ENCODE data around the gene TXNL4A. TPM values are rescaled to one million over a fixed set of nuclear protein-coding genes. Genes with fewer than 3 reads are reported as not detected.

TXNL4A gene
- total RNA-seq, 2 donors from 2014 or later: 117 to 138 TPM

- Histone ChIP-seq H3K9me3 (ENCODE audit: control insufficient read depth, low read length) (peaks cover 32% of the 10 kb centered on the region), H3K4me1 (ENCODE audit: control insufficient read depth, insufficient read depth, low read length) (no peaks in the 10 kb centered on the region), H3K36me3 (ENCODE audit: control insufficient read depth, insufficient read depth, low read length) (peaks cover 43% of the 10 kb centered on the region), H3K27me3 (ENCODE audit: control insufficient read depth, insufficient read depth, low read length, poor library complexity, severe bottlenecking) (no peaks in the 10 kb centered on the region), H3K27ac (ENCODE audit: low read depth, low read length) (no peak overlapping the region), H3K9ac (ENCODE audit: extremely low read depth, low read length, poor library complexity, severe bottlenecking) (no peak overlapping the region), H3K4me3 (ENCODE audit: low read length) (no peak overlapping the region)
- Mint-ChIP-seq H3K9me3 (peaks cover 22% of the 10 kb centered on the region), H3K27ac (no peak overlapping the region), H3K4me1 (peaks cover 16% of the 10 kb centered on the region), H3K36me3 (ENCODE audit: low read depth) (peaks cover 72% of the 10 kb centered on the region), H3K27me3 (ENCODE audit: insufficient read depth) (peaks cover 2% of the 10 kb centered on the region), H3K4me3 (no peak overlapping the region)
- 83 to 96% methylated on average over 1 to 12 of the region's 12 CpGs for WGBS, 2 experiments (ENCODE audit: insufficient coverage in 1 of 2, insufficient read length in 1 of 2)
- peak; percentile 23 for DNase-seq
- no peak for TF ChIP-seq CTCF (conservative IDR thresholded peaks at IDR 0.05)
These were observed 51.7 kb downstream of the TXNL4A start for GRCh38 chr18:79936641-79937040.

- Histone ChIP-seq H3K27me3 (ENCODE audit: control insufficient read depth, insufficient read depth, low read length, poor library complexity, severe bottlenecking) (no peaks in the 10 kb centered on the region), H3K4me3 (ENCODE audit: low read length) (no peak overlapping the region), H3K9ac (ENCODE audit: extremely low read depth, low read length, poor library complexity, severe bottlenecking) (no peak overlapping the region), H3K4me1 (ENCODE audit: control insufficient read depth, insufficient read depth, low read length) (no peaks in the 10 kb centered on the region), H3K27ac (ENCODE audit: low read depth, low read length) (no peak overlapping the region), H3K9me3 (ENCODE audit: control insufficient read depth, low read length) (peaks cover 39% of the 10 kb centered on the region), H3K36me3 (ENCODE audit: control insufficient read depth, insufficient read depth, low read length) (peaks cover 41% of the 10 kb centered on the region)
- WGBS, 2 experiments (ENCODE audit: insufficient coverage in 1 of 2, insufficient read length in 1 of 2): 95% methylated on average over 5 to 6 of the region's 6 CpGs
- no peak for TF ChIP-seq CTCF (conservative IDR thresholded peaks at IDR 0.05)
- H3K27ac Mint-ChIP-seq: no peak overlapping the region
- H3K4me3 Mint-ChIP-seq: no peak overlapping the region
- peaks cover 76% of the 10 kb centered on the region for H3K36me3 Mint-ChIP-seq (ENCODE audit: low read depth)
- H3K9me3 Mint-ChIP-seq: peaks cover 28% of the 10 kb centered on the region
- peaks cover 2% of the 10 kb centered on the region for H3K27me3 Mint-ChIP-seq (ENCODE audit: insufficient read depth)
- DNase-seq: peak; percentile 11
- peaks cover 16% of the 10 kb centered on the region for H3K4me1 Mint-ChIP-seq
These were observed 52.4 kb downstream of the TXNL4A start for GRCh38 chr18:79935925-79936324.

- 83 to 92% methylated on average over 1 to 3 of the region's 3 CpGs for WGBS, 2 experiments (ENCODE audit: insufficient coverage in 1 of 2, insufficient read length in 1 of 2)
- DNase-seq: peak; percentile 31
- H3K4me1 ChIP-seq (ENCODE audit: control insufficient read depth, insufficient read depth, low read length): no peaks in the 10 kb centered on the region
- H3K27ac Mint-ChIP-seq: no peak overlapping the region
- H3K4me3 Mint-ChIP-seq: no peak overlapping the region
- peaks cover 37% of the 10 kb centered on the region for H3K36me3 ChIP-seq (ENCODE audit: control insufficient read depth, insufficient read depth, low read length)
- no peaks in the 10 kb centered on the region for H3K27me3 ChIP-seq (ENCODE audit: control insufficient read depth, insufficient read depth, low read length, poor library complexity, severe bottlenecking)
- H3K4me1 Mint-ChIP-seq: peaks cover 16% of the 10 kb centered on the region
- H3K36me3 Mint-ChIP-seq (ENCODE audit: low read depth): peaks cover 75% of the 10 kb centered on the region
- TF ChIP-seq CTCF (conservative IDR thresholded peaks at IDR 0.05): no peak
- H3K4me3 ChIP-seq (ENCODE audit: low read length): no peak overlapping the region
- H3K9me3 ChIP-seq (ENCODE audit: control insufficient read depth, low read length): peaks cover 43% of the 10 kb centered on the region
- peaks cover 2% of the 10 kb centered on the region for H3K27me3 Mint-ChIP-seq (ENCODE audit: insufficient read depth)
- H3K9ac ChIP-seq (ENCODE audit: extremely low read depth, low read length, poor library complexity, severe bottlenecking): no peak overlapping the region
- no peak overlapping the region for H3K27ac ChIP-seq (ENCODE audit: low read depth, low read length)
- peaks cover 29% of the 10 kb centered on the region for H3K9me3 Mint-ChIP-seq
These were observed 52.9 kb downstream of the TXNL4A start for GRCh38 chr18:79935499-79935898.
